ENCODE measurements around the gene SEPTIN12.

The SEPTIN12 gene

DNA sequence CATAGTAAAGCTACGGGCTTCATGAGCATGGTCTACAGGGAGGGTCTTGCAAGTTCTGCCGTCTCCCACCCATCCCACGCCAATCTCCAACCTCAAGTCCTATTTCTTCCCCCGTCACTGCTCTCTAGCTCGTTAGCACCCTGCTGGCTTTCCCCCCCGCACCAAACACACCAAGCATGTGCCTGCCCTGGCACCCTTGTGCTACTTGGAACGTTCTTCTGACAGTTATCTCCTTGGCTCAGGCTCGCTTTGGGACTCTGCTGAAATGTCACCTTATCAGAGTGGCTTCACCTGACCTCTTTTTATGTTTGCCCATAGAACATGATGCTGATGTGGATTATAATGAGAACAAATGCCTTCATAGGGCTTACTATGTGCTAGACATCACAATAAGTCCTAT, 37.1 kb upstream of the SEPTIN12 start:
- Histone ChIP-seq H3K79me2 (ENCODE audit: control insufficient read depth, low read length) (peaks cover 3% of the 10 kb centered on the region; the same call in 1 of the 2 replicates), H3K4me1 (ENCODE audit: control insufficient read depth, low read length) (no peaks in the 10 kb centered on the region), H3K4me3 (ENCODE audit: low read length) (no peak overlapping the region), H3F3A (ENCODE audit: control insufficient read depth, insufficient read depth) (no peaks in the 10 kb centered on the region), H3K9me2 (replicated peaks; ENCODE audit: control insufficient read depth, low read length) (no peaks in the 10 kb centered on the region), H3K36me3 (ENCODE audit: control insufficient read depth, low read length) (peaks cover 75% of the 10 kb centered on the region), H3K27me3 (ENCODE audit: control insufficient read depth, low read length) (no peaks in the 10 kb centered on the region), H4K20me1 (ENCODE audit: control insufficient read depth, insufficient read depth, low read depth, low read length) (no peaks in the 10 kb centered on the region), H3K9me3 (ENCODE audit: control insufficient read depth, insufficient read depth, low read length) (no peaks in the 10 kb centered on the region), H3K27ac (ENCODE audit: low read depth, low read length) (no peak overlapping the region), H3K4me2 (ENCODE audit: low read length) (no peak overlapping the region)
- TF ChIP-seq, protein P1, sequence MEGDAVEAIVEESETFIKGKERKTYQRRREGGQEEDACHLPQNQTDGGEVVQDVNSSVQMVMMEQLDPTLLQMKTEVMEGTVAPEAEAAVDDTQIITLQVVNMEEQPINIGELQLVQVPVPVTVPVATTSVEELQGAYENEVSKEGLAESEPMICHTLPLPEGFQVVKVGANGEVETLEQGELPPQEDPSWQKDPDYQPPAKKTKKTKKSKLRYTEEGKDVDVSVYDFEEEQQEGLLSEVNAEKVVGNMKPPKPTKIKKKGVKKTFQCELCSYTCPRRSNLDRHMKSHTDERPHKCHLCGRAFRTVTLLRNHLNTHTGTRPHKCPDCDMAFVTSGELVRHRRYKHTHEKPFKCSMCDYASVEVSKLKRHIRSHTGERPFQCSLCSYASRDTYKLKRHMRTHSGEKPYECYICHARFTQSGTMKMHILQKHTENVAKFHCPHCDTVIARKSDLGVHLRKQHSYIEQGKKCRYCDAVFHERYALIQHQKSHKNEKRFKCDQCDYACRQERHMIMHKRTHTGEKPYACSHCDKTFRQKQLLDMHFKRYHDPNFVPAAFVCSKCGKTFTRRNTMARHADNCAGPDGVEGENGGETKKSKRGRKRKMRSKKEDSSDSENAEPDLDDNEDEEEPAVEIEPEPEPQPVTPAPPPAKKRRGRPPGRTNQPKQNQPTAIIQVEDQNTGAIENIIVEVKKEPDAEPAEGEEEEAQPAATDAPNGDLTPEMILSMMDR (IDR thresholded peaks at IDR 0.05; ENCODE audit: low read depth, low read length, poor library complexity, severe bottlenecking) = no peak
- TF ChIP-seq EZH2phosphoT487 (IDR thresholded peaks at IDR 0.05; ENCODE audit: borderline replicate concordance, low read length) = no peak

DNA sequence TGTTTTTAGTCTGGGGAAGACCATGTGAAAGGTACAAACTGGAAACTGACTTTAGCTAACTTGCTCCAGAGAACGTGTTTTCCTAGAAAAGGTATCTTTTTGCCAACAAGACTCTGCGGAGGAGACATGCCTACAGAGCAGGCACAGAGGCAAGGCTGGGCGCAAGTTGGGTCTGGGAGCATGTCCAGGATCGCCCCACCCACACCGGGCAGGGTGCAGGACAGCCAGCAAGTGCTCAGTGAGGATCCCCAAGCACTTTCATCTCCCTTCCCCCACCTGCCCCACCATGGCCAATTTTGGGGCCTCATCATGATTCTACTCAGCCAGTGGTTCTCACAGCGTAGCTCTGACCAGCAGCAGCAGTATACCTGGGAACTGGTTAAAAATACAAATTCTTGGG, 32.5 kb upstream of the SEPTIN12 start:
- Histone ChIP-seq H3F3A (ENCODE audit: control insufficient read depth, insufficient read depth) (no peaks in the 10 kb centered on the region), H3K9me2 (replicated peaks; ENCODE audit: control insufficient read depth, low read length) (no peaks in the 10 kb centered on the region), H4K20me1 (ENCODE audit: control insufficient read depth, insufficient read depth, low read depth, low read length) (no peaks in the 10 kb centered on the region), H3K27ac (ENCODE audit: low read depth, low read length) (no peak overlapping the region), H3K4me1 (ENCODE audit: control insufficient read depth, low read length) (no peaks in the 10 kb centered on the region), H3K36me3 (ENCODE audit: control insufficient read depth, low read length) (peaks cover 67% of the 10 kb centered on the region), H3K79me2 (ENCODE audit: control insufficient read depth, low read length) (no peaks in the 10 kb centered on the region), H3K27me3 (ENCODE audit: control insufficient read depth, low read length) (no peaks in the 10 kb centered on the region), H3K4me2 (ENCODE audit: low read length) (no peak overlapping the region), H3K4me3 (ENCODE audit: low read length) (no peak overlapping the region), H3K9me3 (ENCODE audit: control insufficient read depth, insufficient read depth, low read length) (no peaks in the 10 kb centered on the region)
- no peak for TF ChIP-seq EZH2phosphoT487 (IDR thresholded peaks at IDR 0.05; ENCODE audit: borderline replicate concordance, low read length)
- TF ChIP-seq, protein P1 (IDR thresholded peaks at IDR 0.05; ENCODE audit: low read depth, low read length, poor library complexity, severe bottlenecking) = no peak

DNA sequence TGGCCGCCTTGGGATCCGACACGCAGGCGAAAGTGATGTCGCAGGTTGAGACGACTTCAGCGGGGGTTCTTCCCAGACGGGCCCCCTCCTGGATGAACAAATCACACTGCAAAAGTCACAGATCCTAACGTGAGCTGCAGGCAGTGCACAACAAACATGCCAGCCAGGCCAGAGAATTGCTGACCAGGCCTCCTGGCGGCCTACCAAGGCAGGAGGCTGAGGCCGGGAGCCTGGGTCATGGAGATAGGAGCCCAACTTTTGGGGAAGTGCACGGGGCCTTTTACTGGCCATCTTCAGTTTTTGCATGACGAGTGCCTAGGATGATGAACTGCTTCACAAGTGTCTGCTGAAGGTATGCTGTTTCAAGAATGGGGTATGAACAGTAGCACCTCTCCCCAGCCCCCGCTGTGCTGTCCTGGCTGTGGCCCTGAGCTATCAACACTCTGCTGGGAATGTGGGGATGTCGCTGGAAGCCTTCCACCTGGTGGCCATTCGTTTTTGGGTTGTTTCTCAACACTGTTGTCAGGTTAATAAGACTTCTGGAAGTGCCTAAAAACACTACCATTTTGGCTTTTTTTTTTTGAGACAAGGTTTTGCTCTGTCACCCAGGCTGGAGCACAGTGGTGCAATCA, 26.5 kb upstream of the SEPTIN12 start:
- H3K9me2 ChIP-seq (replicated peaks; ENCODE audit: control insufficient read depth, low read length) = no peaks in the 10 kb centered on the region
- H3K4me1 ChIP-seq (ENCODE audit: control insufficient read depth, low read length) = no peaks in the 10 kb centered on the region
- TF ChIP-seq, protein P1 (IDR thresholded peaks at IDR 0.05; ENCODE audit: low read depth, low read length, poor library complexity, severe bottlenecking) = no peak
- TF ChIP-seq EZH2phosphoT487 (IDR thresholded peaks at IDR 0.05; ENCODE audit: borderline replicate concordance, low read length) = no peak
- no peaks in the 10 kb centered on the region for H4K20me1 ChIP-seq (ENCODE audit: control insufficient read depth, insufficient read depth, low read depth, low read length)
- H3F3A ChIP-seq (ENCODE audit: control insufficient read depth, insufficient read depth) = no peaks in the 10 kb centered on the region
- no peak overlapping the region for H3K4me2 ChIP-seq (ENCODE audit: low read length)
- H3K79me2 ChIP-seq (ENCODE audit: control insufficient read depth, low read length) = no peaks in the 10 kb centered on the region
- peaks cover 63% of the 10 kb centered on the region for H3K36me3 ChIP-seq (ENCODE audit: control insufficient read depth, low read length)
- no peak overlapping the region for H3K4me3 ChIP-seq (ENCODE audit: low read length)
- H3K27me3 ChIP-seq (ENCODE audit: control insufficient read depth, low read length) = no peaks in the 10 kb centered on the region
- no peak overlapping the region for H3K27ac ChIP-seq (ENCODE audit: low read depth, low read length)
- no peaks in the 10 kb centered on the region for H3K9me3 ChIP-seq (ENCODE audit: control insufficient read depth, insufficient read depth, low read length)

All from DOHH2 (cell line).